HG02943 (cell line): ENCODE data around the gene SYF2.

Experiments used
- ATAC-seq: cut with Tn5 transposase; IDR thresholded peaks from one replicate; pipeline ENCODE4 v1.9.1; 2021; ENCODE audit warnings: mild to moderate bottlenecking, low read depth, moderate library complexity; ENCODE audit not compliant: unreplicated experiment

SYF2 gene

GRCh38 chr1:25186161-25187007 lies 45.9 kb downstream of the SYF2 start:
- ATAC-seq = no peak

- no peak for ATAC-seq
These were observed 46.7 kb downstream of the SYF2 start for GRCh38 chr1:25185409-25186160.

- ATAC-seq = no peak
These were observed 48.1 kb downstream of the SYF2 start for GRCh38 chr1:25184001-25184762.

GRCh38 chr1:25183126-25183980 lies 48.9 kb downstream of the SYF2 start:
- no peak for ATAC-seq

GRCh38 chr1:25182629-25183028 lies 49.7 kb downstream of the SYF2 start:
- ATAC-seq = no peak

GRCh38 chr1:25180996-25181395 lies 51.3 kb downstream of the SYF2 start:
- ATAC-seq = no peak

GRCh38 chr1:25178917-25179561 lies 53.3 kb downstream of the SYF2 start:
- ATAC-seq = no peak

GRCh38 chr1:25174730-25175612 lies 57.3 kb downstream of the SYF2 start:
- no peak for ATAC-seq

- ATAC-seq = no peak
These were observed 58.0 kb downstream of the SYF2 start for GRCh38 chr1:25174363-25174729.

- no peak for ATAC-seq
These were observed 58.4 kb downstream of the SYF2 start for GRCh38 chr1:25173809-25174340.
